Karpas-422 (cell line): Measurements from ENCODE around the gene CYP27A1. TPM values are rescaled to one million over a fixed set of nuclear protein-coding genes. Genes with fewer than 3 reads are reported as not detected.

ENCODE experiments used
- DNase-seq: peaks from one replicate; pipeline ENCODE4 v3.0.0-alpha.2; 2015
- H2AFZ ChIP-seq: fragments of 200-600 bp; sonication (generic); 2 replicates; pipeline ENCODE4 v1.6.1; 2014; ENCODE audit warnings: antibody characterized with exemption, low read length, mixed read lengths
- H3K27ac ChIP-seq: fragments of 200-600 bp; sonication (generic); 2 replicates; pipeline ENCODE4 v1.5.1; 2014; ENCODE audit warnings: mild to moderate bottlenecking, low read length, moderate library complexity
- H3K27me3 ChIP-seq: fragments of 200-600 bp; sonication (generic); 2 replicates; pipeline ENCODE4 v1.6.1; 2014; ENCODE audit warnings: low read length, mixed read lengths
- H3K36me3 ChIP-seq: fragments of 200-600 bp; sonication (generic); 2 replicates; pipeline ENCODE4 v1.6.1; 2014; ENCODE audit warnings: low read length, mixed read lengths; ENCODE audit not compliant: insufficient read depth
- H3K4me1 ChIP-seq: fragments of 200-600 bp; sonication (generic); 2 replicates; pipeline ENCODE4 v1.6.1; 2014; ENCODE audit warnings: mild to moderate bottlenecking, low read length, mixed read lengths
- H3K4me2 ChIP-seq: fragments of 200-600 bp; sonication (generic); 2 replicates; pipeline ENCODE4 v1.6.1; 2014; ENCODE audit warnings: low read length, low read depth, mild to moderate bottlenecking; ENCODE audit not compliant: poor library complexity, severe bottlenecking
- H3K4me3 ChIP-seq: fragments of 200-600 bp; sonication (generic); 2 replicates; pipeline ENCODE4 v1.5.1; 2014; ENCODE audit warnings: mild to moderate bottlenecking, antibody characterized with exemption, low read length, mixed read lengths
- H3K79me2 ChIP-seq: fragments of 200-600 bp; sonication (generic); 2 replicates; pipeline ENCODE4 v1.6.1; 2014; ENCODE audit warnings: mild to moderate bottlenecking, low read length, mixed read lengths
- H3K9ac ChIP-seq: fragments of 200-600 bp; sonication (generic); 2 replicates; pipeline ENCODE4 v1.6.0; 2014; ENCODE audit warnings: low read length
- H3K9me2 ChIP-seq: fragments of 200-600 bp; sonication (generic), shearing (Covaris generic); replicated peaks from 2 replicates; pipeline ENCODE4 v1.6.0; 2014; ENCODE audit warnings: mild to moderate bottlenecking, low read length, moderate library complexity; ENCODE audit not compliant: insufficient read depth
- H3K9me3 ChIP-seq: fragments of 300-700, 200-600 bp; sonication (generic); 2 replicates; pipeline ENCODE4 v1.6.1; 2014; ENCODE audit warnings: low read length, mixed read lengths
- H4K20me1 ChIP-seq: fragments of 200-600 bp; sonication (generic); 2 replicates; pipeline ENCODE4 v1.6.1; 2014; ENCODE audit warnings: mild to moderate bottlenecking, antibody characterized with exemption, low read length, low read depth; ENCODE audit not compliant: insufficient read depth
- total RNA-seq: library from RNA; depleted of rRNA; stranded (reverse); fragments of >200 nt; shearing (Covaris generic); gene quantifications from 2 replicates; pipeline ENCODE4 v1.2.3, GENCODE V29; 2014; ENCODE audit warnings: low replicate concordance

The CYP27A1 gene
- total RNA-seq, 1 experiment from 2014 or later: not detected

DNA sequence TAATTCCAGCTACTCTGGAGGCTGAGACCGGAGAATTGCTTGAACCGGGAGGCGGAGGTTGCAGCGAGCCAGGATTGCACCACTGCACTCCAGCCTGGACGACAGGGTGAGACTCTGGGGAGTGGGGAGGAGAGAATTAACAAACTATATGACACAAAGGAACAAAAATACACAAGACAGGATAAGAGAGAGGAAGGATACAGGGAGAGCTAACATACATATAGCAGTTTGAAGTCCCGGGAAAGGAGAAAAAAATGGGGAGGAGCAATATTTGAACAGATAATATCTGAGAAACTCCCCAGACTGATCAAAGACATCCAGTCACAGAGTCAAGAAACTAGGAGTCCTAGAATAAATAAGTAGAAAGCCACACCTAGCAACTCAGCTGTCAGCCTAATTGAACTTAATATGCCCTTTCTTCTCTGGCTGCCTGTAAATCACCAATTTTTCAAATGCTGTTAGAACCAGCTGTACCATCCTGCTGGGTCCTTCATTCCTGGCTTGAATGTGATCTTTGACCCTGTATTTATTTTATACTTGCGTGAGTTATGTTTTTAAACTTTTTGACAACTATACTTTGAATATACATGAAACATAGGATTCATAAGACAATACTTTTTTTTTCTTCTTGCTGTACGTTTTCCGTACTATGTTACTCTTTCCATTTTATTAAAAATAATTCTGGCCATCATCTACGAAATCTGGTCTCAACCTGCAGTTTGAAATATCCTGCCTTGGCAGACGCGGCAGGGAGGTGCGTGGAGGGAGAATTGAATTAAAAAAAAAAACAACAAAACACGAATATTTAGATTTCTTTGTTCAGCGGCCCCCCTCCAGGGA, 876 bp upstream of the CYP27A1 start:
- H3K4me2 ChIP-seq: no peak overlapping the region

DNA sequence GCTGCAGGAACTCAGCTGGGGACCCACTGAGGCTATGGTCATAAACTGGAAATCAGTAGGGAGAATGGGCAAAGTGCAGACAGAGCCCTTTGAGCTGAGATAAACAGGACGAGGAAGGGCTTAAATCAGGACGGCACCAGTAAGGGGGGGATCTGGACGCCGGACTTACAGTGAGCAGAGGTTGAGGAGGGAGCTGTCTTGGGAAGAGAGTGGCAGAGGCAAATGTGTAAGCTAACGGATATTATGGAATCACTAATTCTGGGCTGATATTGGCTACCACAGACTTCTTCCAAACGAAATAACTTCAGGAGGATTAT, 539 bp downstream of the CYP27A1 start:
- Histone ChIP-seq H3K4me2 (no peak overlapping the region), H3K36me3 (no peaks in the 10 kb centered on the region), H3K27ac (no peak overlapping the region), H4K20me1 (no peaks in the 10 kb centered on the region), H3K4me1 (no peaks in the 10 kb centered on the region), H2AFZ (no peak overlapping the region), H3K4me3 (no peak overlapping the region), H3K9ac (no peak overlapping the region), H3K9me3 (no peaks in the 10 kb centered on the region), H3K27me3 (no peaks in the 10 kb centered on the region), H3K79me2 (no peaks in the 10 kb centered on the region), H3K9me2 (no peaks in the 10 kb centered on the region)
- DNase-seq: no peak

More for the DNA sequence above, 876 bp upstream of the CYP27A1 start:
- no peak overlapping the region for H3K9ac ChIP-seq
- no peaks in the 10 kb centered on the region for H3K4me1 ChIP-seq
- no peaks in the 10 kb centered on the region for H4K20me1 ChIP-seq
- no peaks in the 10 kb centered on the region for H3K9me2 ChIP-seq
- H3K36me3 ChIP-seq: no peaks in the 10 kb centered on the region
- H2AFZ ChIP-seq: no peak overlapping the region
- H3K27me3 ChIP-seq: no peaks in the 10 kb centered on the region
- H3K9me3 ChIP-seq: no peaks in the 10 kb centered on the region
- H3K4me3 ChIP-seq: no peak overlapping the region
- H3K27ac ChIP-seq: no peak overlapping the region
- no peaks in the 10 kb centered on the region for H3K79me2 ChIP-seq
- no peak for DNase-seq

DNA sequence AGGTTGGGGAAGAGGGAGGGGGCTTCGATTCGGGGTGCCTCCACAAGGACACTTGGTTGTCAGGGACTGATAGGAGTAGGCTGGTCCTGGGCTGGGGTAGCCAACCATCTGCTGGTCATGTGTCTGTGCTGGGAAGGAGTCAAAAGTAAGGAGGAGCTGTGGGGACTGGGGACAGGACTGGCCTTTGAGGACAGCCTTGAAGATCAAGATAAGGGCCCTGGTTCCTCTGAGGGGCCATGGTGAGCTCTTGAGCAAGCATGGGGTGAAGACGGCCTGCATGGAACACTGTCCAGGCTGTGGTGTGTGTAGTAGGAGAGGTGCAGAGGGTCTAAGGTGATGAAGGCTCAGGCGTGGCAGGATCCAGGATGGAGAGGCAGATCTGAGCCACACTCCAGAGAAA, 1.7 kb downstream of the CYP27A1 start:
- H3K9ac ChIP-seq: no peak overlapping the region
- DNase-seq: no peak

DNA sequence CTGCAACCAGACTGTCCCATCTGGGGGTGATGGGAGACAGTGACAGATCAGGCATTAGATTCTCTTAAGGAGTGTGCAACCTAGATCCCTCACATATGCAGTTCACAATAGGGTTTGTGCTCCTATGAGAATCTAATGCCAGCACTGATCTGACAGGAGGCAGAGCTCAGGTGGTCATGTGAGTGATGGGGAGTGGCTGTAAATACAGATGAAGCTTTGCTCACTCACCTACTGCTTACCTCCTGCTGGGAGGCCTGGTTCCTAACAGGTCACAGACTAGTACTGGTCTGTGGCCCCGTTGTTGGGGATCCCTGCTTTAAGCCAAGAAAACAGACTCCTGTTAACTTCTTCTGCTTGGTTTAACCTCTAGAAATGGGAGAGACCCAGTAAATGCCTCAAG, 3.2 kb downstream of the CYP27A1 start:
- Histone ChIP-seq H3K9me2 (no peaks in the 10 kb centered on the region), H3K9me3 (no peaks in the 10 kb centered on the region), H3K27me3 (no peaks in the 10 kb centered on the region), H2AFZ (no peak overlapping the region), H3K4me2 (no peak overlapping the region), H3K4me1 (no peaks in the 10 kb centered on the region), H4K20me1 (no peaks in the 10 kb centered on the region), H3K4me3 (no peak overlapping the region), H3K27ac (no peak overlapping the region), H3K79me2 (no peaks in the 10 kb centered on the region), H3K9ac (no peak overlapping the region), H3K36me3 (no peaks in the 10 kb centered on the region)
- no peak for DNase-seq

More for the DNA sequence above, 1.7 kb downstream of the CYP27A1 start:
- H3K27ac ChIP-seq: no peak overlapping the region
- no peak overlapping the region for H2AFZ ChIP-seq
- H3K9me3 ChIP-seq: no peaks in the 10 kb centered on the region
- no peaks in the 10 kb centered on the region for H3K79me2 ChIP-seq
- H3K36me3 ChIP-seq: no peaks in the 10 kb centered on the region
- H3K4me1 ChIP-seq: no peaks in the 10 kb centered on the region
- H3K27me3 ChIP-seq: no peaks in the 10 kb centered on the region
- no peak overlapping the region for H3K4me3 ChIP-seq
- H3K9me2 ChIP-seq: no peaks in the 10 kb centered on the region
- no peak overlapping the region for H3K4me2 ChIP-seq
- no peaks in the 10 kb centered on the region for H4K20me1 ChIP-seq

DNA sequence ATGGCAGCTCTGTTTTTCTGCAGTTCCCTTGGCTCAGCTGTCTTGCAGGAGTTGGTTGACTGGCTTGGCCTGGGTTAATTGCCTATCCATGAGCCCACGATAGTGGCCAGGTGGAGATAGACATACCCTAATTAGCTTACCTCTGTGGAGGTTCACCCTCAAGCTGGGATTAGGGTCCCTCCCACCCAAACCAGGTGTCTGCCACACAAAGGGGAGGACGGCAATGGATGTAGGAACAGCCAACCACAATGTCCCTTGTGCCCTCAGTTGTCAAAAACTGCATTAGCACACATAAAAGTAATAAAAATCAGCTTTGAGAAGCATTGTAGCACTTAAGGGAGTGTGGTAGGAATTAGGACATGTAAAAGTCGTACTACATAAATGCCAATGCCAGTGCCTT, 4.2 kb downstream of the CYP27A1 start:
- no peak overlapping the region for H3K4me3 ChIP-seq
- H3K79me2 ChIP-seq: no peaks in the 10 kb centered on the region
- H3K4me2 ChIP-seq: no peak overlapping the region
- H3K27ac ChIP-seq: no peak overlapping the region
- no peaks in the 10 kb centered on the region for H3K9me2 ChIP-seq
- no peaks in the 10 kb centered on the region for H4K20me1 ChIP-seq
- no peaks in the 10 kb centered on the region for H3K9me3 ChIP-seq
- H2AFZ ChIP-seq: no peak overlapping the region
- DNase-seq: no peak
- no peaks in the 10 kb centered on the region for H3K4me1 ChIP-seq
- no peaks in the 10 kb centered on the region for H3K27me3 ChIP-seq
- no peak overlapping the region for H3K9ac ChIP-seq
- H3K36me3 ChIP-seq: no peaks in the 10 kb centered on the region

DNA sequence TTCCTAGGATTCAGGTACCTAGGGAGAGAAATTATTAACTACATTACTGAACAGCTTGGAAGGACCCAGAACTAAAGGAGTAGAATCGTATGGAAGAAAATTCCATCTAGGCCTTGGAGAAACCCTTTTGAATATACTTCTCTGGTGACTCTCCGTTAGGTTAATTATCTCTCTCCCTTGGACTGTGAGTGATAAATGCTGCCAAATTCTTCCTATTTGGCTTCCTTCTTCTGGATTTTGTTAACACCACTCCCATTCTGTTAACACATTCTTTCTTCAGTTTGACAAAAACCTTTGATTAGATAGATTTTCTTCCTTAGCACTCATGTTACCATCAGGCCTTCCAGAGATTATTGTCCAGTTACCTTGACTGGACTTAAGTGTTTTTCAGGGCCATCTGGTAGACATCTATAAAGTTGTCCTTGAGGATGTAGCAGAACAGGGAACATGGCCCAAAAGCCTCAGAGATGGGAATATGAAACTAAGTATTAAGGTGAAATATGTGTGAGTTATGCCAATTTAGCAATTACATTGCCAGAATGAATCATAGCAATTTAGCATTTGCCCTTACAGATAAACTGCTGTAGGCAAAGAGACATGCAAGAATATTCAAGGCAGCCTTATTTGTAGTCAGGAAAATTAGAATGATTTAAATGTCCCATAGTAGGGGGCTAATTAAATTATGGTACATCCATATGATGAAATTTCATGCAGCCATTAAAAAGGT, 6.7 kb downstream of the CYP27A1 start:
- Histone ChIP-seq H4K20me1 (no peaks in the 10 kb centered on the region), H3K79me2 (no peaks in the 10 kb centered on the region), H3K36me3 (no peaks in the 10 kb centered on the region), H3K27ac (no peak overlapping the region), H3K4me1 (no peaks in the 10 kb centered on the region), H3K4me2 (no peak overlapping the region), H3K4me3 (no peak overlapping the region), H3K9me3 (no peaks in the 10 kb centered on the region), H3K27me3 (no peaks in the 10 kb centered on the region), H2AFZ (no peak overlapping the region), H3K9ac (no peak overlapping the region), H3K9me2 (no peaks in the 10 kb centered on the region)
- DNase-seq: no peak

DNA sequence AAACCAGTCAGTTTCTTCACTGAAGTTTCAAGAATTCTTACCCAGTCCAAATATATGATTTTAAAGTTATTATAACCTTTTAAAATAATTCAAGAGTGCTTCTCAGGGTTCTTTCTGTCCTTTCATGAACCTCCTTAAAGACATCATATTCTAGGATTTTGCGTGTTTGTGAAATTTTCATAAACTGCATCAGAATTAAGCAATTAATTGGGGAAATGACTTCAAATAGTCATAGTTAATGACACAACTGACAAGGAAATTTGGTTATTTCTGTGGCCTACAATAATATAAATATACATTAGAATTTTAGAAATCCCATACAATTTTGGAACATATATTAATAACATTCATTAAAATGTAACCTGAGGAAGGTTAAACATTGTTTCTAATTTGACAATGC, 10.5 kb downstream of the CYP27A1 start:
- no peak overlapping the region for H2AFZ ChIP-seq
- no peak overlapping the region for H3K4me3 ChIP-seq
- no peak overlapping the region for H3K27ac ChIP-seq
- DNase-seq: no peak
- H4K20me1 ChIP-seq: no peaks in the 10 kb centered on the region
- H3K27me3 ChIP-seq: no peaks in the 10 kb centered on the region
- no peaks in the 10 kb centered on the region for H3K36me3 ChIP-seq
- no peaks in the 10 kb centered on the region for H3K4me1 ChIP-seq
- H3K9ac ChIP-seq: no peak overlapping the region
- H3K9me2 ChIP-seq: no peaks in the 10 kb centered on the region
- H3K4me2 ChIP-seq: no peak overlapping the region
- H3K9me3 ChIP-seq: no peaks in the 10 kb centered on the region
- H3K79me2 ChIP-seq: no peaks in the 10 kb centered on the region

DNA sequence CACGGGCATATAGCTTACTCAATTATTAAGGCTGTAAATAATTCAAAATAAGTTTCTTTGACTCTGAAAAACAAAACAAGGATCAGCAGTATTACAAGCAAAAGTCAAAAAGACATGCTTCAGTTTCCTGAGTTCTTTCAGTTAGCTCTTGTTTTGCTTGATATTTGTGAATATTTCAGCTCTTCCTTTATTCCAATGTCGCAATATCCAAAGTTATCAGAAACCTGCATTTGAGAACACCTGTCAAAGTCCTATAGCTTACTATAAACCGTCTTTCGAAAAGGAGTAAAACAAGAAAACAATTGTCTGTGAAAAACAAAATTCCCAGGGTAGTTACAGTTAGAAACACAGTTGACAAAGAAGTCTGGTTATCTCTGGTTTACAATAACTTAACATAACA, 14.7 kb downstream of the CYP27A1 start:
- Histone ChIP-seq H3K4me3 (no peak overlapping the region), H4K20me1 (no peaks in the 10 kb centered on the region), H3K27me3 (no peaks in the 10 kb centered on the region), H3K4me1 (no peaks in the 10 kb centered on the region), H3K79me2 (no peaks in the 10 kb centered on the region), H3K9me2 (no peaks in the 10 kb centered on the region), H3K4me2 (no peak overlapping the region), H3K36me3 (no peaks in the 10 kb centered on the region), H2AFZ (no peak overlapping the region), H3K9ac (no peak overlapping the region), H3K9me3 (no peaks in the 10 kb centered on the region), H3K27ac (no peak overlapping the region)
- DNase-seq: no peak
